SH-SY5Y (cell line): ENCODE results near the gene ITGB2.

Experiments used
- GATA2 ChIP-seq: IDR thresholded peaks from 2 replicates; pipeline ENCODE4 v1.6.1; 2011; ENCODE audit warnings: mild to moderate bottlenecking, low read depth, low read length
- GATA3 ChIP-seq: IDR thresholded peaks from 2 replicates; pipeline ENCODE4 v1.6.1; 2011; ENCODE audit warnings: low read depth, mild to moderate bottlenecking, low read length, moderate library complexity

DNA sequence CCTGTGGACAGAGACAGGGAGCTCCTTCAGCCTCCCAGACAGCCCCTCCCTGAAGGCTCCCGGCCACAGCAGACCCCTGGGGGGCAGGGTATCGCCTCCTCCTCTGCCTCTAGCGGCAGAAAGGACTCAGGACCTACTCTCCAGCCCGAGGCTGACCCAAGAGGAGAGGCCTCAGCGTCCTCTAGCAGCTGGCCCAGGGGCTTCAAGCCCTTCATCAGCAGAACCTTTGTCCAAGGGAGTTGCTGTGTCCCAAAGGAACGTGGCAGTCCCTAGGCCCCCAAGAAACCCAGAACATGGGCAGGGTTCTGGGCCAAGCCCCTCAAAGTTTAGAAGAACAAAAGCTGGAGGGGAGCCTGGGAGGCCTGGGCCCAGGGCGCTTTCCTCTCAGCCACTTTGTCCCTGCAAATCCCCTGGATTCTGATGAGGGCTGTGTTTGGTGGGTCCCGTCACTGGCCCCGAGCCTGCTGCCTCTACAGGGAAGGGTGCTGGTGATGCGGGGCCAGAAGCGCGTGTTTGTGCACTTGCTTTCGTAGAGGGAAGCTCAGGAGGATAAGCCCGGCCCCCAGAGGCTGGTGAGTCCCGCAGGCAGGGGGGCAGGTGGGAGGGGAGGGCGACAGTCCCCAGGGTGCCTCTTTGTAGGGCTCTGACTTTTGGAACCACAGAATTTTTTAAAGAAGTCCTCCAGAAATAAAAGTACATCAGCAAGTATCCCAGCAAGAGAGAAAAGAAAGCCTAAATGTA, 13.3 kb downstream of the ITGB2 start:
- TF ChIP-seq GATA3 (no peak), GATA2 (no peak)
